ENCODE data around the gene CACNB1. TPM values are rescaled to one million over a fixed set of nuclear protein-coding genes. Genes with fewer than 3 reads are reported as not detected.

CACNB1 gene
- total and polyA plus RNA-seq, 10 of the 15 experiments (the other 5 are each of a cell fraction or from before 2014, with no cell fraction given): 0.06 to 15.6 (median 6.3) TPM

- TF ChIP-seq, protein P1, sequence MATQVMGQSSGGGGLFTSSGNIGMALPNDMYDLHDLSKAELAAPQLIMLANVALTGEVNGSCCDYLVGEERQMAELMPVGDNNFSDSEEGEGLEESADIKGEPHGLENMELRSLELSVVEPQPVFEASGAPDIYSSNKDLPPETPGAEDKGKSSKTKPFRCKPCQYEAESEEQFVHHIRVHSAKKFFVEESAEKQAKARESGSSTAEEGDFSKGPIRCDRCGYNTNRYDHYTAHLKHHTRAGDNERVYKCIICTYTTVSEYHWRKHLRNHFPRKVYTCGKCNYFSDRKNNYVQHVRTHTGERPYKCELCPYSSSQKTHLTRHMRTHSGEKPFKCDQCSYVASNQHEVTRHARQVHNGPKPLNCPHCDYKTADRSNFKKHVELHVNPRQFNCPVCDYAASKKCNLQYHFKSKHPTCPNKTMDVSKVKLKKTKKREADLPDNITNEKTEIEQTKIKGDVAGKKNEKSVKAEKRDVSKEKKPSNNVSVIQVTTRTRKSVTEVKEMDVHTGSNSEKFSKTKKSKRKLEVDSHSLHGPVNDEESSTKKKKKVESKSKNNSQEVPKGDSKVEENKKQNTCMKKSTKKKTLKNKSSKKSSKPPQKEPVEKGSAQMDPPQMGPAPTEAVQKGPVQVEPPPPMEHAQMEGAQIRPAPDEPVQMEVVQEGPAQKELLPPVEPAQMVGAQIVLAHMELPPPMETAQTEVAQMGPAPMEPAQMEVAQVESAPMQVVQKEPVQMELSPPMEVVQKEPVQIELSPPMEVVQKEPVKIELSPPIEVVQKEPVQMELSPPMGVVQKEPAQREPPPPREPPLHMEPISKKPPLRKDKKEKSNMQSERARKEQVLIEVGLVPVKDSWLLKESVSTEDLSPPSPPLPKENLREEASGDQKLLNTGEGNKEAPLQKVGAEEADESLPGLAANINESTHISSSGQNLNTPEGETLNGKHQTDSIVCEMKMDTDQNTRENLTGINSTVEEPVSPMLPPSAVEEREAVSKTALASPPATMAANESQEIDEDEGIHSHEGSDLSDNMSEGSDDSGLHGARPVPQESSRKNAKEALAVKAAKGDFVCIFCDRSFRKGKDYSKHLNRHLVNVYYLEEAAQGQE (IDR thresholded peaks at IDR 0.05; ENCODE audit: low read depth, low read length): no peak
- TF ChIP-seq PKNOX1 (IDR thresholded peaks at IDR 0.05) (no peak), JUNB (IDR thresholded peaks at IDR 0.05) (no peak), SREBF1 (IDR thresholded peaks at IDR 0.05; ENCODE audit: low read length) (no peak), ATF7 (IDR thresholded peaks at IDR 0.05; ENCODE audit: low read depth) (no peak), EGR1 (IDR thresholded peaks at IDR 0.05; ENCODE audit: borderline replicate concordance in 1 of 2, low read depth in 2 of 2, low read length in 2 of 2) (no peak), FOS (IDR thresholded peaks at IDR 0.05; ENCODE audit: borderline replicate concordance, extremely low read depth, insufficient read length) (no peak), EZH2 (IDR thresholded peaks at IDR 0.05; ENCODE audit: borderline replicate concordance, control insufficient read depth, low read depth, low read length) (no peak), POU2F2 (IDR thresholded peaks at IDR 0.05; ENCODE audit: borderline replicate concordance, low read depth, low read length) (no peak), ZNF207 (IDR thresholded peaks at IDR 0.05; ENCODE audit: borderline replicate concordance) (no peak), MTA3 (IDR thresholded peaks at IDR 0.05; ENCODE audit: borderline replicate concordance, low read length) (no peak), YY1 (IDR thresholded peaks at IDR 0.05; ENCODE audit: low read depth, low read length) (0 out of 2 replicates have a peak, but pooled peaks have one; percentile 24), ZNF274 (IDR thresholded peaks at IDR 0.05; ENCODE audit: insufficient read depth, insufficient read length) (no peak), SP1 (IDR thresholded peaks at IDR 0.05; ENCODE audit: low read depth, low read length) (no peak), BMI1 (IDR thresholded peaks at IDR 0.05; ENCODE audit: borderline replicate concordance) (no peak), GABPA (IDR thresholded peaks at IDR 0.05; ENCODE audit: low read depth) (no peak), BHLHE40 (IDR thresholded peaks at IDR 0.05; ENCODE audit: borderline replicate concordance in 1 of 2, low read depth in 2 of 2, low read length in 1 of 2) (peak in 1 of 2 experiments; percentile 9; a peak in 1 of 4 replicates)
- TF ChIP-seq, protein P2, sequence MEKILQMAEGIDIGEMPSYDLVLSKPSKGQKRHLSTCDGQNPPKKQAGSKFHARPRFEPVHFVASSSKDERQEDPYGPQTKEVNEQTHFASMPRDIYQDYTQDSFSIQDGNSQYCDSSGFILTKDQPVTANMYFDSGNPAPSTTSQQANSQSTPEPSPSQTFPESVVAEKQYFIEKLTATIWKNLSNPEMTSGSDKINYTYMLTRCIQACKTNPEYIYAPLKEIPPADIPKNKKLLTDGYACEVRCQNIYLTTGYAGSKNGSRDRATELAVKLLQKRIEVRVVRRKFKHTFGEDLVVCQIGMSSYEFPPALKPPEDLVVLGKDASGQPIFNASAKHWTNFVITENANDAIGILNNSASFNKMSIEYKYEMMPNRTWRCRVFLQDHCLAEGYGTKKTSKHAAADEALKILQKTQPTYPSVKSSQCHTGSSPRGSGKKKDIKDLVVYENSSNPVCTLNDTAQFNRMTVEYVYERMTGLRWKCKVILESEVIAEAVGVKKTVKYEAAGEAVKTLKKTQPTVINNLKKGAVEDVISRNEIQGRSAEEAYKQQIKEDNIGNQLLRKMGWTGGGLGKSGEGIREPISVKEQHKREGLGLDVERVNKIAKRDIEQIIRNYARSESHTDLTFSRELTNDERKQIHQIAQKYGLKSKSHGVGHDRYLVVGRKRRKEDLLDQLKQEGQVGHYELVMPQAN (conservative IDR thresholded peaks at IDR 0.05): no peak
- TF ChIP-seq, protein P3, sequence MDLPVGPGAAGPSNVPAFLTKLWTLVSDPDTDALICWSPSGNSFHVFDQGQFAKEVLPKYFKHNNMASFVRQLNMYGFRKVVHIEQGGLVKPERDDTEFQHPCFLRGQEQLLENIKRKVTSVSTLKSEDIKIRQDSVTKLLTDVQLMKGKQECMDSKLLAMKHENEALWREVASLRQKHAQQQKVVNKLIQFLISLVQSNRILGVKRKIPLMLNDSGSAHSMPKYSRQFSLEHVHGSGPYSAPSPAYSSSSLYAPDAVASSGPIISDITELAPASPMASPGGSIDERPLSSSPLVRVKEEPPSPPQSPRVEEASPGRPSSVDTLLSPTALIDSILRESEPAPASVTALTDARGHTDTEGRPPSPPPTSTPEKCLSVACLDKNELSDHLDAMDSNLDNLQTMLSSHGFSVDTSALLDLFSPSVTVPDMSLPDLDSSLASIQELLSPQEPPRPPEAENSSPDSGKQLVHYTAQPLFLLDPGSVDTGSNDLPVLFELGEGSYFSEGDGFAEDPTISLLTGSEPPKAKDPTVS (IDR thresholded peaks at IDR 0.05; ENCODE audit: low read depth, low read length): no peak
Observed at GRCh38 chr17:39174920-39175694, 22.4 kb downstream of the CACNB1 start (continued).
